ENCODE data around the gene RBM48.

Gene RBM48

DNA sequence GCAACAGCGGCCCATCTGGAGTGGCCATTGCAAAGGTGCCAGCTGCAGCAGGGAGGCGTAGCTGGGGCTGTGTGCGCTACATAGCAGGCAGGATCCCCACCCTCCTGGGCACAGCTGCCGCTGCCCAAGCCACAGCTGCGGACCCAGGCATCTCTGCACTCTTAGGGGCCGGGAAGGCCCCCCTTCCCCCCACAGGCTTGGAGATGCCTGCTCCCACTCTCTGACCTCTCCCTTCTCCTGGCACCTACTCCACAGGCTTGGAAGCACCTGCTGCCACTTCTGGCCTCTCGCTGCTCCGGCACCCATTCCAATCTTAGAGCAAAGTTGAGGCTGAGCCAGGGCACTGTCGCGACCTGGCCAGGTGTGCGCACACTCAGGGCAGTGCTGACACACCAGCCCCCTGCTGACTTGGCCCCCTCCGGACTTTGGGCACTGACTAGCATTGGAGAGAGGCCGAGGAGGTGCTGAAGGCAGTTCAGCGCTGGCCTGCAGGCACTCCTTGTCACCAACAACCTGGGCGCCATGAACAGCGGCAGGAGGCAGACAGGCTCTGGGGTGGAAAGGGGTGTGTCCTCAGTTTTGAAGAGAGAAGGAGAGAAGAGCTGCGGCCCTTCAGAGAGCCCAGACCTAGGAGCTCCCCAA is 18.4 kb downstream of the RBM48 start:
- no peak for DNase-seq

- no peak for DNase-seq
Measured at GRCh38 chr7:92547579-92547978, 19.0 kb downstream of the RBM48 start.

DNA sequence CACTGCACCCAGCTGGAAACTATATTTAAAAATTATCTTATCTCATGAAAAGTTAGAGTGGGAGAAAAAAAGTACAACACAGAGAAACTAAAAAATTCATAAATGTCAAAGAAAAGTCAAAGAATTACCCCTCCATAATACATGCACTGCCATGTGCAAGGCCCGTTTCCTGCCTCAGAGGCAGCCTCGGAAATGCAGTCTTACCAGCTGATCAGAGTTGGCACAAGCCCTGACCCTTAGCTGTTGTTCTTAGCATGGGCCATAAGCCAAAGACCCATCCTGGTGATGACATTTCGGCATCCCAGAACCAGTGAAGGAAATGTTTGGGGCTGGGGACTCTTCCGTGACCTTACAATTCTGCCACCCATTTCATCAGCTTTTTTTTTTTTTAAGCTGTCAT is 21.6 kb downstream of the RBM48 start:
- DNase-seq = no peak

DNA sequence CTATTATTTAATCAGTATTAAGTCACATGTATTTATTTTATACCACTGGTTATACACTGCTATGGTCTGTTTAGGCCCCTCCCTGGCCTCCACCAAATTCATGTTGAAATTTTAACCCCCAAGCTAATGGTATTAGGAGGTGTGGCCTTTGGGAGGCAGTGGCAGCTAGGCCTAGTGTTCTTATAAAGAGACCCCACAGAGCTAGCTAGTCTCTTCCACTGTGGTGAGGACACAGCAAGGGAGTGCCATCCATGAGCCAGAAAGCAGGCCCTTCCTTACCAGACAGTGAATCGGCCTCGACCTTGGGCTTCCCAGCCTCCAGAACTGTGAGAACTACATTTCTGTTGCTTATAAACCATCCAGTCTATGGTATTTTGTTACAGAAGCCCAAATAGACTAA is 28.7 kb downstream of the RBM48 start:
- no peak for DNase-seq

- DNase-seq = no peak
Measured at GRCh38 chr7:92557808-92558362, 29.3 kb downstream of the RBM48 start.

- no peak for DNase-seq
Measured at GRCh38 chr7:92560602-92561001, 32.0 kb downstream of the RBM48 start.

DNA sequence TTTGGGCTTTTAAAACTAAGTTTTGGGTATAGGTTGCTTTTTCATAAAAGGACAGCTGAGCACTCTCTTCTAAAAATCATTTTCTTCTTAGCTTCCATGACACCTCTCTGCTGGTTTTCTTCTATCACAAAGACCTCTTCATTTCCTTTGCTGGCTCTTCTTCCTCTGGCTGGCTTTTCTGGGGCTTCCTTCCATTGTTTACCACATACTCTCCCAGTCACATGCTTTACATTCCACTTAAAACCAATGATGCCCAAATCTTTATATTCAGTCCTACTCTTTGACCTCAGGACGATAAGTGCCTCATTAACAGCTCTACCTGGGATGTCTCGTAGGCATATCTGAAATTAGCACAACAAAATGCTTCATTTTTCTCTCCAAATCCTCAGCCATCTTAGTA is 34.8 kb downstream of the RBM48 start:
- no peak for DNase-seq

DNA sequence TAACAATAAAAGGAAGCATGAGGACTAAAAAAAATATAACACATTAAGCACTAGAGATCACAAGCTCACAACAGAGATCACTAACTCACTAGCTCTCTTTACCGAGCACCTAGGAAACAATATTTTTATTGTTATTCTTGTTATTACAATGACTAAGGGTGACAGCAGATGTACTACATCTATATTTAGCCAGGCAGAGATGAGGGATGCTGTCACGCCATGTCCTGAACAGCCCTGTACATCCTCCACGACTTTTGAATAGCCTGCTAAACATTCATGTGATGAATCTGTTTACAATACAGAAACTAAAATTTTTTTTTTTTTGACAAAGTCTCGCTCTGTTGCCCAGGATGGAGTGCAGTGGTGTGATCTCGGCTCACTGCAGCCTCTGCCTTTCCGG is 38.9 kb downstream of the RBM48 start:
- DNase-seq = no peak

DNA sequence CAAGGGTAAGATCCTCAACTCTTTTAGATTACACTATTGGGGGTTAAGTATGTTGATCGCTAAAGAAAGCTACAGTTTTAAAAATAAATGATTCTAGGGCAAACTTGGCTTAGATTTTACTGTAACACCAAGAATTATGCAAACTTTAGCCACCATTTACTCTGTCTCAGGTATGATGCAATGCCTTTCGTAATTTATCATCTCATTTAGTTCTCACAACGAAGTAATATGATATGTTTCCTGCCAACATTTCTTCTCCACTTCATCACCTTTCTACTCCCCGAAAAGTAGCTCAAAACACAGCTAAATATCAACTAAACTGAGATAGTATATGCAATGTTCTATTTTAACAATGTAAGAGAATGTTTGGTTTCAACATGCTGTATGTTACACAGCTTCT is 40.5 kb downstream of the RBM48 start:
- DNase-seq = no peak

GRCh38 chr7:92576296-92576695 is 47.7 kb downstream of the RBM48 start:
- no peak for DNase-seq

GRCh38 chr7:92582948-92583347 is 54.4 kb downstream of the RBM48 start:
- no peak for DNase-seq

- no peak for DNase-seq
Measured at GRCh38 chr7:92584953-92585352, 56.4 kb downstream of the RBM48 start.

- no peak for DNase-seq
Measured at GRCh38 chr7:92586403-92586802, 57.8 kb downstream of the RBM48 start.

DNA sequence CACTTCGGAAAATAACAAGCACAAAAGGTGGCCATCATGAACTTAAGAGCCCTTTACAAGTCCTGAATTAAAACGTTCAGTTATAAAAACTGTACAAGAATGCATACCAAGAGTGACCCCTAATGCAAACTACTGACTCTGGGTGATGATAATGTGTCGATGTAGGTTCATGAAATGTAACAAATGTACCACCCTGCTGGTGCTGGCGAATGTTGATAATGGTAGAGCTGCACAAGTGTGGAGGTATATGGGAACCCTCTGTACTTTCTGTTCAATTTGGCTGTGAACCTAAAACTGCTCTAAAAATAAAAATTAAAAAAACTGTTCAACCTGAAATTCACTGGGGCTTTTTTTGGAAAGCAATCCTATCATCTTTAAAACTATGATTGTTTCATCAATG is 58.2 kb downstream of the RBM48 start:
- DNase-seq = no peak
